RKO (cell line): ENCODE results near the gene PKN1.

ENCODE experiments used
- DNase-seq: peaks from one replicate; pipeline ENCODE4 v3.0.0-alpha.2; 2016; ENCODE audit warnings: low spot score

PKN1 gene

GRCh38 chr19:14467391-14467790, 34.3 kb downstream of the PKN1 start:
- DNase-seq = no peak

DNA sequence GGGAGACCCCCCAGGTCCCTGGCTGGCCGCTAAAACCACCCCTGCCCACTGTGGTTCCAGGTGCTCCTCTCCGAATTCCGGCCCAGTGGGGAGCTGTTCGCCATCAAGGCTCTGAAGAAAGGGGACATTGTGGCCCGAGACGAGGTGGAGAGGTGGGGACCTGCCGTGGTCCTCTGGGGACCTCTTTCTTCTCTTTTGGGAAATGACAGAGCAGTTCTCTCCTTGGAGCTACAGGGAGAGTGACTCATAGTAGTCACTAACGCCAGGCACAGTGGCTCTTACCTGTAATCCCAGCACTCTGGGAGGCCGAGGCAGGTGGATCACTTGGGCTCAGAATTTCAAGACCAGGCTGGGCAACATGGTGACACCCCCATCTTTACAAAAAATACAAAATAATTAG, 34.7 kb downstream of the PKN1 start:
- DNase-seq = no peak

DNA sequence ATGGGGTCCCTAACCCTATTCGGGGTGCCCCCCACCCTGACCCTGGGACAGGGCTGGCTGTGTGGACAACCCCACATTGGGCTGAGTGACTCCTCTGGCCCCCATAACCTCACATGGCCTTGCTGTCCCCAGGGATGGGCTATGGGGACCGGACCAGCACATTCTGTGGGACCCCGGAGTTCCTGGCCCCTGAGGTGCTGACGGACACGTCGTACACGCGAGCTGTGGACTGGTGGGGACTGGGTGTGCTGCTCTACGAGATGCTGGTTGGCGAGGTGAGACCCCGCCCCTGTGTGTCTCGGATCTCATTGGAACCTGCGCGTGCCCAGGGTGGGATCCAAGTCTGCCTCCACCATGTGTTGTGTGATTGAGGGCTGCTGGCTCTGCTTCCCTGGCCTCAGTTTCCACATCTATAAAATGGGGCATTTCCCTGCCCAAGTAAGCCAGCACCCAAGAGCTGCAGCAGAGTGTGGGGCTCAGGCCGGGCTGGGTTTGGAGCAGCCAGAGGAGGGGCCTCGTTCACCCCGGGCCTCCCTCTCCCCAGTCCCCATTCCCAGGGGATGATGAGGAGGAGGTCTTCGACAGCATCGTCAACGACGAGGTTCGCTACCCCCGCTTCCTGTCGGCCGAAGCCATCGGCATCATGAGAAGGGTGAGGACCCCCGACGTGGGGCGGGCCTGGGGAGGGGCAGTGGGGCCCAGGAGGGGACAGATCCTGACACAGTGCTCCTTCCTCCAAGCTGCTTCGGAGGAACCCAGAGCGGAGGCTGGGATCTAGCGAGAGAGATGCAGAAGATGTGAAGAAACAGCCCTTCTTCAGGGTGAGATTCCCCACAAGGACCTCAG, 37.1 kb downstream of the PKN1 start:
- DNase-seq = no peak

DNA sequence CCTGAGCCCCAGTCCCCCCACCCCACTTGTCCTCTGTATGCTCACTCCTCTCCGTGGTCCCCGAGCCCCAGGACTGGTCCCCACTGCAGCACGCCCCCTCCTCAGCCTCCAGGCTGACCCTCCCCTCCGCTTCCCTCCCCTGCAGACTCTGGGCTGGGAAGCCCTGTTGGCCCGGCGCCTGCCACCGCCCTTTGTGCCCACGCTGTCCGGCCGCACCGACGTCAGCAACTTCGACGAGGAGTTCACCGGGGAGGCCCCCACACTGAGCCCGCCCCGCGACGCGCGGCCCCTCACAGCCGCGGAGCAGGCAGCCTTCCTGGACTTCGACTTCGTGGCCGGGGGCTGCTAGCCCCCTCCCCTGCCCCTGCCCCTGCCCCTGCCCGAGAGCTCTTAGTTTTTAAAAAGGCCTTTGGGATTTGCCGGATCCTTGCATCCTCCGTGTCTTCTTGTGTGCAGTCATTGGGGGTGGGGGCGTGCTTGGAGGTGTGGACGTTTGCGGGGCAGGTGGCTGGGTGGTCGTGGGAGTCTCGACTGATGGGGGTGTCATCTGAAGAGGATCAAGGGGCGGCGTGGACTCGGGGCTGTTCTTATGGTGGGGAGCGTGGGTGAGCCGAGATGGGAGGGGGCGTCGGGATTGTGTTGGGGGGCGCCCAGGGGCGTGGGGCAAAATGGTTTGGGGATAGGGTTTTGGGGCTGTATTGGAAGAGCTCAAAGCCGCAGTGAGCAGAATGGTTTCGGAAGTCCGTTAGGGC, 38.5 kb downstream of the PKN1 start:
- no peak for DNase-seq

GRCh38 chr19:14472202-14472938, 39.3 kb downstream of the PKN1 start:
- DNase-seq = no peak

DNA sequence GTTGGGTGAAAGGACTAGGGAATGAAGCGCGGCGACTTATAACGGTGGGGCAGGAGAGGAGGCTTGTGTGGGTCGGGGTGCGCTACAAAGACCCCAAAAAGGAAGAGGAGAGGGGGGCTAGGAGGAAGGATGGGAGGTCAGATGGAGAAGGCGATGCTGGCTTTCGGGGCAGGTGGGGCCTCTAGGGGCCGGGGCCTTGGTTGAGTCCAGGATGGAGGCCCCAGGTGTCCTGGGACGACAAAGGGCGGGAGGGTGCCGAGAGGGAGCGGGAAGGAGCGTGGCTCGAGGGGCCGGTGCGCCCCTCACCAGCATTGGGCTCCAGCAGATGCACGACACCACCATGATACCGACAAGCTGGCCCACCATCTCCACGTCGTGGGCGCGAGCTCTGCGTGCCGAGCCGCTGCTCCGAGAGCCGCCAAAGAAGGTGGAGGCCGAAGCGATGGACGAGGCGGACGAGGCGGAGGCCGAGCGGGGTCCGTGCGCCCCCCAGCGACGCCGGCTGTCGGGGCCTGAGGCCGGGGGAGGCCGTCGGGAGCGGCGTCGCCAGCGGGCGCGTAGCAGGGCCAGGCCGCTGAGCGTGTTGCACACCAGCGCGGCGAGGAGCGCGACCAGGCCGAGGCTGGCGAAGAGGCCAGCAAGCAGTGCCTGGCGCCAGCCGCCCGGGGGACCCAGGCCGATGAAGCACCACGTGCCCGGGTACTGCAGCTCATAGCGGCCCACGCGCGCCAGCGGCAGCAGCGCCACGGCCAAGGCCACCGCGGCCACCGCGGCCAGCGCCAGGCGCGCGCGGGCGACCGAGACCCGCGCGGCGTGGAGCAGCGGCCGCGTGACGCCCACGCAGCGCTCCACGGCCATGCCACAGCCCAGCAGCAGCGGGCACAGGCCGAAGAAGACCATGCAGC, 40.2 kb downstream of the PKN1 start:
- DNase-seq = no peak

GRCh38 chr19:14473978-14474578, 41.0 kb downstream of the PKN1 start:
- no peak for DNase-seq

GRCh38 chr19:14474827-14475226, 41.7 kb downstream of the PKN1 start:
- DNase-seq = no peak

- DNase-seq = no peak
Observed at GRCh38 chr19:14475251-14476073, 42.4 kb downstream of the PKN1 start, which contains the start of gene PTGER1. PTGER1 (minus strand) TSS chr19:14475354; CDS start chr19:14474320, 1,034 bp downstream.

- no peak for DNase-seq
Observed at GRCh38 chr19:14476327-14476672, 43.2 kb downstream of the PKN1 start.

- no peak for DNase-seq
Observed at GRCh38 chr19:14476673-14477401, 43.7 kb downstream of the PKN1 start.

DNA sequence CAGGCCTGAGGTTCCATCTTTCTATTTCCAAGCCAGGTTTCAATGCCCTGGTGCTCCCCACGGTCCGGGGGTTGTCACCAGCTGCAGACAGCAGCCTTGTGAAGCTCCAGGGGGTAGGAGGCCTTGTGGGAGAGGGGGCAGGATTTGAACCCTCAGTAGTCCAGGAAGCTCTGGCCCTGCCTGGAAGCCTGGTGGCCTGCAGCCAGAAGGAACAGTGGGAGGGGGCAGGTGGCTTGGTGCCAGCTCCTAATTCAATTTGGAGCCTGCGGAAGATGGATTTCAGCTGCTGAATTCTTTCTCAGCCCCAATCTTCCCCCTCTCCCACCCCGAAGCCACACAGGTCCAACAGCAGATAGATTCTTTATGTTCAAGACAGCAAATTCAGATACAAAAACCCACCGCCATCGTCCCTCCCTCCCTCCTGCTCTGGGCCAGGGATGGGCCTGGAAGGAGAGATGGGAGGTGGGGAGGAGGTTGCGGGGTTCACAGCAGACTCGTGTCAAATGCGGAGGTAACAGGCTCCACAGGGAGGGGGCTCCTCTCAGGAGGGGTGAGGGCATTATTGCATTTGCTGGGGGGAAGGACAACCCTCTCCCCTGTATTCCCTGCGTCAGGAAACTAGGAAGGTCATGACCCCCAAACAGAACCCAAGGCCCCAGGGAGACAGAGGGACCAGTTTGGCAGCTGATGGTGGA, 44.5 kb downstream of the PKN1 start:
- DNase-seq = no peak

GRCh38 chr19:14478113-14478545, 45.0 kb downstream of the PKN1 start:
- DNase-seq = no peak

DNA sequence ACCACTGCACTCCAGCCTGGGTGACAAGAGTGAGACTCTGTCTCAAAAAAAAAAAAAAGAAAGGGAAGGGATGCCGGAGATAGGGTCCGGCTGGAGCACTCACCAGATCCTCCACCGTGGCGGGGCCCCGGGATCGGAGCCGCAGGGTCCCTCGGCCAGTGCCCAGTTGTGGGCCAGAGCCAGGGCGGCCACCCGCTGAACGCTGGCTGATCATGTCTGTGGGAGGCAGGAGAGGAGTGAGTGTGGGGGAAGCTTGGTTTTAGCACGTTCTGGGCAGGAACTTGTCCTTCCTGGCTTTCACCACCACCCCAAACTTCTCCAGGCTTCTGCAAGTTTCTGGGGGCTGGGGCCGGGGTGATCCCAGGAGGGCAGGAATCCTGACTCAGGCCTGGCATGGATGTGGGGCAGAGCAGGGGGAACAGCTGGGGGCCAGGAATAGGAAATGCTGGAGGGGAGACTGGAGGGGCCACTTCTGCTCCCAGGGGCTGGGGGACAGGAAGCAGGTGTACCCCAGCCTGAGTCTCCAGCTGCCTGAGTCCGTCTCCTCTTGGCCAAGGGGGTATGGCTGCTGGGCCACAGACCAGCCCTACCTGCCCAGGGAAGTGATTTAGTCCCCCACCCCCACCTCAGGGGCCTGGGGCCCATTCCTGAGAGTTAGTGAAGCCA, 46.3 kb downstream of the PKN1 start:
- no peak for DNase-seq

DNA sequence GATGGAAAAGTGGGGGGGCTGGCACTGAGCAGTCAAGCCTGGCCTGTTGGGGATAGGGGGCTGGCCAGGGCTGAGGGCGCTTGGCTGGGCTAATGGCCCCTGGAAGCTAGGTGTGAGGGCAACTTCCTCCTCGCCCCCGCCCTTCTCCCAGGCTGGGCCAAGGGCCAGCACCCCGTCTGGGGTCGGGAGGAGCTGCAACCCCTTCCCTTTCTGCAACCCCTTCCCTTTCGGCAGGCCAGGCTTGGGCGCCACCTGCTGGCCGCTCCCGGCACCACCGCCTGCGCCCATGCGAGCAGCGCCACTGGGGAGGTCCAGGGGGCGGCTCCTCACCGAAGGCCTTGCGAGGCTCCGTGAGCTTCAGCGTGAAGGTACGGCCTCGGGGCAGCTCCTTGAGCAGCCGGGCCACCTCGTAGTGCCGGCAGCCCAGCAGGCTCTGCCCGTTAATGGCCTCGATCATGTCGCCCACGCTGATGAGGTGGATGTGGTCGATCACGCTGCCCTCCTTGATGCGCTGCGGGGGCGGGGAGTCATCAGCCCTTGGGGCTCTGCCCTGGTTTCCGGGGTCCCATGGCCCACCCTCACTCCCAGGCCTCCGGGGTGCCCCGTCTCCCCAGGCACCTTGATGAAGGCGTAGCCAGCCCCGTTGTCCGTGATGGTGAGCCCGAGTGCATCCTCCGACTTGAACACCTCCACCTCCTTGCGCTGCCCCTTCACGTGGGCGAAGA, 47.0 kb downstream of the PKN1 start:
- no peak for DNase-seq

DNA sequence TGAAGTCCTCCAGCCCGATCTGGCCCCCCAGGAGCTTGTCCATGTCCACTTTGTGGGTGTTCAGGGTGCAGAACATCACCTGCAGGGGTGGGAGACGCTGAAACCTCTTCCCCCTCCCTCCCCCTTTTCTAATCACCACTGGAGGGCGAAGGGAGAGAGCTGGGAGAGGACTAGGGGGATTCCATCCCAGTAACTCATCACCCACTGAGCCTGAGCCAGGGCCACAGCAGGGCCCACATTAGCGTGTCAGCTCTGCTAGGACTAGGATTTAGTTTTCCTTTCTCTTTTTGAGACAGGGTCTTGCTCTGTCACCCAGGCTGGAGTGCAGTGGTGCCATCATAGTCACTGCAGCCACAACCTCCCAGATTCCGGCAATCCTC, 47.6 kb downstream of the PKN1 start:
- no peak for DNase-seq

GRCh38 chr19:14482172-14482941, 49.3 kb downstream of the PKN1 start:
- DNase-seq = no peak
